C4-2B (cell line): ENCODE measurements around the gene RADIL.

ENCODE experiments used
- H3K27ac ChIP-seq: fragments of 450-650 bp; 2 replicates; pipeline ENCODE4 v1.5.1; 2017
- ZFX ChIP-seq: fragments of 450-650 bp; IDR thresholded peaks from 2 replicates; pipeline ENCODE4 v1.6.1; 2017
- TF ChIP-seq, protein P1 (sequence below): fragments of 450-650 bp; conservative IDR thresholded peaks from 2 replicates; pipeline ENCODE4 v1.5.1; 2017; ENCODE audit warnings: mild to moderate bottlenecking

Gene RADIL

DNA sequence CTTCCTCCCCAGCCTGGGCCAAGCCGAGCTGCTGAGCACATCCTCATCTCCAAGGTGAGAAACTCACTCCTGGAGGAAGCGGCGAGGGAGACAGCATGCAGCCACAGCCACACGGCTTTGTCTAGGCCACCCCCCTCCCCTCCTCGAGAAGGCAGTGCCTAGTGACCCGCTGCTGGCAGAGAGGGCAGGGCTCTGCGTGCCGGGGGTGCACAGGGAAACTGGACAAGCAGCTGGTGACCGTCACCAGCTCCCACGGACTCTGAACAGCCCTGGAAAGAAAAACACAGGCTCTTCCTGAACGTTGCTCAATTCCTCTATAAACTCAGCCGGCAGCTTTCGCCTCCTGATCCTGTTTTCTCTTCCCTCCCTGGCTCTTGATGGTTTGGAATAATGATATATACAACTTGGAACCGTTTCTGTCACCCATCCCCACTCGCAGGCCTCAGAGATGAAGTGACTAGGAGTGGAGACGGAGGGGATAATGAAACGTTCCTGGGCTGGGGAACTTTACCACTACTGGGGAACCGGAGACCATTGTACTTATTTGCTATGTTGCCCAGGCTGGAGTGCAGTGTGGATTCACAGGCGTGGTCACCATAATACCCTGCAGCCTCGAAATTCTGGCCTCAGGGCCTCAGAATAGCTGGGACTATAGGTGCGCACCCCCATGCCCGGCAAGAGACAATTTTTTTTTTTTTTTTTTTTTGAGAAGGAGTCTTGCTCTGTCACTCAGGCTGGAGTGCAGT lies 41.0 kb downstream of the RADIL start:
- H3K27ac ChIP-seq = no peak overlapping the region

DNA sequence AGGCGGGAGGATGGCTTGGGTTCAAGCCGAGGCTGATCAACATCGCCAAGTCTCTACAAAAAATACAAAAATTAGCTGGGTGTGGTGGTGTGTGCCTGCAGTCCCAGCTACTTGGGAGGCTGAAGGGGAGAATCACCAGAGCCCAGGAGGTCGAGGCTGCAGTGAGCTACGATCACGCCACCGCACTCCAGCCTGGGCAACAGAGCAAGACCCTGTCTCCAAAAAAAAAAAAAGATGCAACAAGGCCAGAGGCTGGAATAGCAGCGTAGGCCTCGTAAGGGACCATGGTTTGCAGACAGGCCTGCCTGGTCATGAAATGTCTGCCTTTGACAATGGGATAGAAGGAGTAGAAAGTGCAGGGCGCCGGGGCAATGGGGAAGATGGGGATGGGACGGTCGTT lies 41.7 kb downstream of the RADIL start:
- no peak overlapping the region for H3K27ac ChIP-seq
- no peak for TF ChIP-seq ZFX
- TF ChIP-seq, protein P1, sequence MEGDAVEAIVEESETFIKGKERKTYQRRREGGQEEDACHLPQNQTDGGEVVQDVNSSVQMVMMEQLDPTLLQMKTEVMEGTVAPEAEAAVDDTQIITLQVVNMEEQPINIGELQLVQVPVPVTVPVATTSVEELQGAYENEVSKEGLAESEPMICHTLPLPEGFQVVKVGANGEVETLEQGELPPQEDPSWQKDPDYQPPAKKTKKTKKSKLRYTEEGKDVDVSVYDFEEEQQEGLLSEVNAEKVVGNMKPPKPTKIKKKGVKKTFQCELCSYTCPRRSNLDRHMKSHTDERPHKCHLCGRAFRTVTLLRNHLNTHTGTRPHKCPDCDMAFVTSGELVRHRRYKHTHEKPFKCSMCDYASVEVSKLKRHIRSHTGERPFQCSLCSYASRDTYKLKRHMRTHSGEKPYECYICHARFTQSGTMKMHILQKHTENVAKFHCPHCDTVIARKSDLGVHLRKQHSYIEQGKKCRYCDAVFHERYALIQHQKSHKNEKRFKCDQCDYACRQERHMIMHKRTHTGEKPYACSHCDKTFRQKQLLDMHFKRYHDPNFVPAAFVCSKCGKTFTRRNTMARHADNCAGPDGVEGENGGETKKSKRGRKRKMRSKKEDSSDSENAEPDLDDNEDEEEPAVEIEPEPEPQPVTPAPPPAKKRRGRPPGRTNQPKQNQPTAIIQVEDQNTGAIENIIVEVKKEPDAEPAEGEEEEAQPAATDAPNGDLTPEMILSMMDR = no peak

More for the DNA sequence above, 41.0 kb downstream of the RADIL start:
- TF ChIP-seq, protein P1 = no peak
- no peak for TF ChIP-seq ZFX

DNA sequence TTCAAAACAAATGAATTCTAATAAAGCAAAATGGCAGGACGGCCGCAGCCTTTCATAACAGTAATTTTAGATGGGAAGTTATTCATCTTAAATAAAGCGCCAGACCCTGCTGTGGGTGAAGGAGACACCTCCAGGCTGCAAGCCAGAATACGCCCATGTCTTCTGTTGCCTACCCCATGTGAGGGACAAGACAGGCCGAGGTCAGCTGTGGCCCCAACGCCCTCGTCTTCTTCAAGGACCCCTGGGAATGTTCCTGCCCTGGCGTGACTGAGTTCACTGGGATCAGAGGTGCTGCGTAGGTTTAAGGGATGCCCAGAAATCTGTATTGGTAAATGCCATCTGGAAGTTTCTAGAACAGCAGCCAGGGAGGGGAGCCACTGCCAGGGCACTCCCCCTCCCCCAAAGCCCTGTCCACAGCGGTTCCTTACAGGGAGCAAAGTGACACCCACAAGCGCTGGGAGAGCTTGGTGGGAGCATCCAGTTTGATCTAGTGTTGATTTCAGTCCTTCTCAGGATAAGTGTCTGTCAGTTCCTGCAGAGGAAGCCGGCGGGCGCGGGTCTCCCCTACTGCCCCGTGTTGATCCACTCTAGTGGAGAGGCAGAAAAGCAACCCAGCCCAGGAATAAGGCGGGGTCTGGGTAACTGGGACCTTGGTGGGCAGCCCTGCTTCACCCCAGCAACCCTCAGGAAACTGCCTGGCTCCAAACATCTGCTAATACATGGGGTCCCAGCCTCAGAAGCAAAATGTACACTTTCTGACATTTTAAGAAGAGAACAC lies 42.3 kb downstream of the RADIL start:
- no peak overlapping the region for H3K27ac ChIP-seq
- TF ChIP-seq, protein P1 = no peak
- no peak for TF ChIP-seq ZFX

DNA sequence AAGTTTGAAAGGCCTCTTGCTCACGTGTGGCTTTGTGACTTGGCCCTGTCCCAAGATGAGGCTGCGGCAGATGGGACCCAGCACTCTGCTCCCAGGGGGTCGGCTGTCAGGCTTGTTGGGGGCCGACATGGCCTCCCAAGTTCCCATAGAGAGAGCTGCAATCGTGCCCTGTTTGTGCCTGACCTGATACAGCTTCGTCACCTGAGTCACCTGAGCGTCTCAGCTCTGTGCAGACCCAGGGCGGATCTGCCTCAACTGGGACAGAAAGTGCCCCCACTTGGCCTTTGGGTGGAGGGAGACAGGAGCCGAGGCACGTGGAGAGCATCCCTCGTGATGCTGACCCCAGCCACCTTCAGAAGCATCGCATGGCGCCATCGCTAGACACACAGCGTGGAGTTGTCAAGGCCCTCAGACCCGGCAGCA lies 43.4 kb downstream of the RADIL start:
- no peak for TF ChIP-seq ZFX
- TF ChIP-seq, protein P1 = no peak
- H3K27ac ChIP-seq = no peak overlapping the region

DNA sequence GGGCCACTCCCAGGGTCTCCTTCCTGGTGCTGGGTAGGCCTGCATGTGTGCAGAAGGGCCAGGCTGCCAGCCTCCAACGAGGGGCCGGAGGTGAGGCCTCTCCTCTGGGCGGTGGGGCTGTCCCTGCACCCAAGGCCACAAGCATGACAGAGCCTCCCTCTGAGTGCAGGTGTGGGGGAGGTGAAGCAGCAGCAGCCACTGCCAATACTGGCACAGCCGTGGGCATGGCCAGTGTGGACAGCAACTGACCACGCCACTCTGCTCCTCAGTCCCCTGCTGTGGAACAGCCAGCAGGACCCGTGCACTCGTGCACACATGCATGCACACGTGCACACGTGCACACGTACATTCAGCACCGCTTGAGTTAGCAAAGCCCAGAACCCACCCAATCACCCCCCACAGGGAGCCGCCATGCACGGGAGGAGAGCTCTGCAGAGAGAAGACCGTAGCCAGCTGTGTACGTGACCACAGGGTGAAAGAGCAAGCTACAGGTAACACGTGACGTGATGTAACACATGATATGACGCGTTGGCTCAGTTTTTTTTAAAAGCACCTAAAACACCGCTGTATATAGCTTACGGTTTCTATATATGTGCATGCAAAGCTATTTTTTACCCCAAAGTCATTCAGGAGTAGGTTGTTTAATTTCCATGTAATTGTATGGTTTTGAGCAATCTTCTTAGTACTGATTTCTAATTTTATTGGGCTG lies 44.7 kb downstream of the RADIL start:
- H3K27ac ChIP-seq = no peak overlapping the region
- no peak for TF ChIP-seq ZFX
- TF ChIP-seq, protein P1 = no peak

DNA sequence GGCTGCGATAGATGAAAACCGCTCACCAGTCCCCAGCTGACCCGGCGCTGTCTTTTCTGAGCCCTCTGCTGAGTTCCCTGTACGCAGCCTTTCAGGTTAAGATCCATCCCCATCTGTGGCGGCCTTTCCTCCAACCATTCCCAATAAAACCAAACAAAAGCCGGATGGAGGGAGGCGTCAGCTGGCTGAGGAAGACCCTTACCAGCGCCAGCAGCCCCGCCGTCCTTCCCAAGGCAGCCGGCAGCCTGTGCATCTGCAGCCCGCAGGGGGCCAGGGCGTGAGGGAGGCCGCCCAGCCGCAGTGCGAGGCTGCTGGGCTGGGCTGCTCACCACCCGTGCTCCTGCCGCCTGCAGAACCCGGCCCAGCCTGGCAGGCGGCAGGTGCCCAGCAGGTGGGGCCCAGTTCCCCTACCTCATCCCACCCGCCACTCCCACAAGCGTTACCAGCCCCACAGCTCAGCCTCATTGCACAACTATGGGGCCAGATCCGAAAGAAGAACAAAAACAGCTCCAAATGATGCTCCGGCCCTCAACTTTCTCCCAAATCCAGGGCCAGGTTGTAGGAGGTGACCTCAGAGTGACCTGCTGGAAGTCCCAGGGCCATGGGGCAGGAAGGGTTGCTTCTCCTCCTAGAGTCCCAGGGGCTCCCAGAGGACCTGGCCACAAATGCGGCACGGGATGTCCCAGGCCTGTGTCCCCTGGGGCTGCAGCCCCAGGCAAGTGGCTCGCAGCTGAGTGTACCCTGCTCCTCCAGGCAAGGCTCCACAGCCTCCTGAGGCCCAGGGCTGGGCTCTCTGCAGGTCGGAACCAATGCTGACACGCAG lies 45.5 kb downstream of the RADIL start:
- TF ChIP-seq, protein P1 = no peak

More for the DNA sequence above, 45.5 kb downstream of the RADIL start:
- no peak overlapping the region for H3K27ac ChIP-seq
